CD4-positive, alpha-beta T cell (primary cell): ENCODE data around the gene MPV17L2. TPM values are rescaled to one million over a fixed set of nuclear protein-coding genes. Genes with fewer than 3 reads are reported as not detected.
A peak's percentile ranks its signal among the peaks of the same experiment; 100 is the strongest.

Experiments
- ATAC-seq: fragments of 200-7000 bp; cut with Tn5 transposase; one replicate; pipeline ENCODE4 v1.10.0; 2022; ENCODE audit warnings: mild to moderate bottlenecking; ENCODE audit not compliant: poor library complexity
- CTCF ChIA-PET: fragments of 350-600 bp; sonication (Branson Sonifier 250); formaldehyde crosslinking; loops from one replicate; lab custom pipeline; 2021; ENCODE audit warnings: antibody characterized with exemption, inconsistent platforms; lab: Charles Lee
- POLR2A ChIA-PET: fragments of 350-600 bp; sonication (Branson Sonifier 250); formaldehyde crosslinking; loops from one replicate; lab custom pipeline; 2021; ENCODE audit warnings: antibody characterized with exemption, inconsistent platforms; lab: Charles Lee
- DNase-seq, 14 experiments: peaks; one replicate each; pipeline ENCODE4 v3.0.0-alpha.2; 2013 to 2020; ENCODE audit warnings: mixed read lengths in 2 of 14
- H3K27ac ChIP-seq, 2 donors: one replicate each; pipeline versions ENCODE4 v1.5.1 to v1.7.0; 2013; ENCODE audit warnings: low read length in 2 of 2, low read depth in 1 of 2, mild to moderate bottlenecking in 1 of 2
- H3K27me3 ChIP-seq, 2 experiments: 1 replicate in 1 of 2; 2 replicates in 1 of 2; pipeline versions ENCODE4 v1.6.1 to v1.7.0; 2013; ENCODE audit warnings: low read length in 2 of 2, control low read depth in 1 of 2, mild to moderate bottlenecking in 1 of 2, moderate library complexity in 1 of 2; ENCODE audit not compliant: insufficient read depth in 2 of 2, control insufficient read depth in 1 of 2
- H3K36me3 ChIP-seq: one replicate; pipeline ENCODE4 v1.6.1; 2013; ENCODE audit warnings: low read length, control low read depth; ENCODE audit not compliant: insufficient read depth
- H3K4me1 ChIP-seq: one replicate; pipeline ENCODE4 v1.6.1; 2013; ENCODE audit warnings: low read length, control low read depth; ENCODE audit not compliant: insufficient read depth
- H3K4me3 ChIP-seq: one replicate; pipeline ENCODE4 v1.5.1; 2013; ENCODE audit warnings: mild to moderate bottlenecking, low read length, moderate library complexity
- H3K9me3 ChIP-seq, 2 experiments: 1 replicate in 1 of 2; 2 replicates in 1 of 2; pipeline versions ENCODE4 v1.6.1 to v1.7.0; 2013; ENCODE audit warnings: low read length in 2 of 2, mild to moderate bottlenecking in 2 of 2, control low read depth in 1 of 2, moderate library complexity in 1 of 2; ENCODE audit not compliant: control insufficient read depth in 1 of 2, insufficient read depth in 1 of 2
- H3K27ac Mint-ChIP-seq: one replicate; pipeline ENCODE4 v1.8.0; 2020; ENCODE audit warnings: mixed read lengths
- H3K27me3 Mint-ChIP-seq: one replicate; pipeline ENCODE4 v1.8.0; 2021; ENCODE audit warnings: mixed read lengths
- H3K36me3 Mint-ChIP-seq: one replicate; pipeline ENCODE4 v1.8.0; 2021; ENCODE audit warnings: low read depth, mixed read lengths
- H3K4me1 Mint-ChIP-seq: one replicate; pipeline ENCODE4 v1.8.0; 2021; ENCODE audit warnings: low read depth, mixed read lengths
- H3K4me3 Mint-ChIP-seq: one replicate; pipeline ENCODE4 v1.8.0; 2020; ENCODE audit warnings: mild to moderate bottlenecking, mixed read lengths
- H3K9me3 Mint-ChIP-seq: one replicate; pipeline ENCODE4 v1.8.0; 2020; ENCODE audit warnings: mixed read lengths
- CTCF ChIP-seq: fragments of 200-600 bp; IDR thresholded peaks from one replicate; pipeline ENCODE4 v1.8.0; 2022; ENCODE audit warnings: antibody characterized with exemption, mild to moderate bottlenecking
- intact Hi-C, 2 experiments: fragments of 100-400 bp; cut with DNase I in 1 of 2; cut with micrococcal nuclease in 1 of 2; formaldehyde crosslinking; loops; one replicate each; pipeline versions ENCODE4 v1.15.1 to v1.9.0; 2023 to 2025; cut with DNase I, micrococcal nuclease
- total RNA-seq, 174 experiments: library from RNA in 2 of 174; stranded (reverse) in 2 of 174; gene quantifications; one replicate each; pipeline ENCODE4 v1.2.3 and lab custom pipeline; 2021 to 2026

MPV17L2 gene
- total RNA-seq, 2 experiments from 2014 or later = 2.8 to 3.9 TPM

GRCh38 chr19:18226956-18227780 lies 34.1 kb downstream of the MPV17L2 start:
- Mint-ChIP-seq H3K4me3 (no peak overlapping the region), H3K4me1 (peaks cover 22% of the 10 kb centered on the region), H3K9me3 (no peaks in the 10 kb centered on the region), H3K36me3 (no peaks in the 10 kb centered on the region), H3K27ac (no peak overlapping the region), H3K27me3 (peaks cover 77% of the 10 kb centered on the region)
- CTCF ChIA-PET = no interaction called here
- Histone ChIP-seq H3K27me3 (peaks cover 71 to 79% of the 10 kb centered on the region in 2 experiments), H3K36me3 (no peaks in the 10 kb centered on the region), H3K9me3 (peaks cover 0 to 38% of the 10 kb centered on the region in 2 experiments), H3K27ac (no peak overlapping the region), H3K4me3 (no peak overlapping the region), H3K4me1 (peaks cover 26% of the 10 kb centered on the region)
- ATAC-seq = no peak
- no peak for DNase-seq
- intact Hi-C loops = no loop called here
- no peak for TF ChIP-seq CTCF
- POLR2A ChIA-PET = no interaction called here

- Histone ChIP-seq H3K9me3 (peaks cover 0 to 45% of the 10 kb centered on the region in 2 experiments), H3K27me3 (peaks cover 77 to 85% of the 10 kb centered on the region in 2 experiments), H3K4me1 (peaks cover 30% of the 10 kb centered on the region), H3K4me3 (no peak overlapping the region), H3K36me3 (no peaks in the 10 kb centered on the region), H3K27ac (no peak overlapping the region)
- intact Hi-C loops = no loop called here
- Mint-ChIP-seq H3K4me1 (peaks cover 22% of the 10 kb centered on the region), H3K4me3 (no peak overlapping the region), H3K27ac (no peak overlapping the region), H3K9me3 (no peaks in the 10 kb centered on the region), H3K36me3 (no peaks in the 10 kb centered on the region), H3K27me3 (peaks cover 82% of the 10 kb centered on the region)
- ChIA-PET POLR2A (no interaction called here), CTCF (no interaction called here)
- no peak for ATAC-seq
- DNase-seq = no peak
- TF ChIP-seq CTCF = no peak
Measured at GRCh38 chr19:18227781-18228271, 34.8 kb downstream of the MPV17L2 start.

- Histone ChIP-seq H3K4me3 (no peak overlapping the region), H3K4me1 (peaks cover 27% of the 10 kb centered on the region), H3K27ac (no peak overlapping the region), H3K36me3 (no peaks in the 10 kb centered on the region), H3K27me3 (peaks cover 84 to 90% of the 10 kb centered on the region in 2 experiments), H3K9me3 (peaks cover 8 to 51% of the 10 kb centered on the region in 2 experiments)
- ATAC-seq (no peak), DNase-seq (no peak)
- intact Hi-C loops = no loop called here
- peak; percentile 36 for TF ChIP-seq CTCF
- peaks cover 86% of the 10 kb centered on the region for H3K27me3 Mint-ChIP-seq
- no peaks in the 10 kb centered on the region for H3K36me3 Mint-ChIP-seq
- no peak overlapping the region for H3K27ac Mint-ChIP-seq
- H3K9me3 Mint-ChIP-seq = peaks cover 5% of the 10 kb centered on the region
- CTCF ChIA-PET = no interaction called here
- no peak overlapping the region for H3K4me3 Mint-ChIP-seq
- POLR2A ChIA-PET = no interaction called here
- peaks cover 15% of the 10 kb centered on the region for H3K4me1 Mint-ChIP-seq
Measured at GRCh38 chr19:18229474-18229873, 36.5 kb downstream of the MPV17L2 start.
